Body of pancreas (tissue), 4 donors: ENCODE results near the gene UGT1A5. TPM values are rescaled to one million over a fixed set of nuclear protein-coding genes. Genes with fewer than 3 reads are reported as not detected.

ENCODE experiments used
- ATAC-seq: fragments of 150-250 bp; one replicate; pipeline ENCODE4 v1.9.1; 2016
- DNase-seq, 4 donors: peaks; one replicate each; pipeline ENCODE4 v3.0.0-alpha.2; 2019
- H3K27ac ChIP-seq, 4 donors: fragments of 200-600 bp; sonication (generic); 1 replicate in 3 of 4; 2 replicates in 1 of 4; pipeline versions ENCODE4 v1.5.1 to v1.6.1; 2016 to 2019; ENCODE audit warnings: mild to moderate bottlenecking in 1 of 4, mixed read lengths in 1 of 4, moderate library complexity in 1 of 4
- H3K27me3 ChIP-seq, 2 donors: fragments of 200-600 bp; sonication (generic); one replicate each; pipeline ENCODE4 v1.6.0; 2016; ENCODE audit warnings: mild to moderate bottlenecking in 1 of 2
- H3K36me3 ChIP-seq, 2 donors: fragments of 200-600 bp; sonication (generic); replicated peaks in 1 of 2; 2 replicates each; pipeline ENCODE4 v1.5.1; 2016; ENCODE audit warnings: low read depth in 2 of 2; ENCODE audit not compliant: insufficient read depth in 1 of 2
- H3K4me1 ChIP-seq: fragments of 200-600 bp; sonication (generic); one replicate; pipeline ENCODE4 v1.6.0; 2016
- H3K4me3 ChIP-seq, 2 donors: fragments of 200-600 bp; sonication (generic); 1 replicate in 1 of 2; 2 replicates in 1 of 2; pipeline ENCODE4 v1.5.1; 2016 to 2019
- H3K9me3 ChIP-seq, 3 donors: fragments of 200-600 bp; sonication (generic); 1 replicate in 2 of 3; 2 replicates in 1 of 3; pipeline ENCODE4 v1.5.1; 2016
- POLR2A ChIP-seq, 3 donors: fragments of 450-650 bp; IDR thresholded peaks; one replicate each; pipeline ENCODE4 v1.6.1; 2016; ENCODE audit warnings: antibody characterized with exemption in 3 of 3, mild to moderate bottlenecking in 2 of 3
- WGBS, 2 donors: methylation state at CpG; one replicate each; pipeline ENCODE4 v1.1.5; 2017; 5-methylcytosine and 5-hydroxymethylcytosine counted together
- intact Hi-C: fragments of 100-400 bp; cut with DNase I; formaldehyde crosslinking; loops from one replicate; pipeline ENCODE4 v1.15.1; 2023
- total RNA-seq, 2 donors: library from RNA; depleted of rRNA; stranded (reverse); fragments of >200 nt; gene quantifications; one replicate each; pipeline ENCODE4 v1.1.0, GENCODE V29; 2016
- TF ChIP-seq, protein P1 (sequence below), 7 experiments: fragments of 450-650 bp in 4 of 7; fragments of 200-600 bp in 3 of 7; sonication (generic) in 3 of 7; IDR thresholded peaks; one replicate each; pipeline ENCODE4 v1.5.1; 2016 to 2019; ENCODE audit warnings: antibody characterized with exemption in 7 of 7

The UGT1A5 gene
- total RNA-seq, 2 donors from 2014 or later, result not detected

DNA sequence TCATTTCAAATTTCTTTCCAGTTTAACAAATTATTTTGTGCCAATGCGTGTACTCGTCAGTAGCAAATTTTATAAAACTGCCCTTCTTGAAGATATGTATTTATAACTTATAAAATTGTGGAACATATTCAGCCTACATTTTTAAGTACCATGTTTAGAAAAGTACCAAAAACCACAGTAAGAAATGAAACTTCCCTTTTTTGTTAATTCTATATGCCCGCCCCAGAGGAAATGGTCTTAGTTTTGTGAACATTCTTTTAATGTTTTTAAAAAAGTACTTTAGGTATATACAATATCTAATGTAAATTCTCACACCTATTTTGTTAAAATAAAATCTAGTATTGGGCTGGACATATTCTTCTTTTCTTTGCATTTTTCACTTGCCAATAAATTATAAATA is 39.8 kb upstream of the UGT1A5 start:
- Histone ChIP-seq H3K4me3 (no peak overlapping the region), H3K4me1 (no peaks in the 10 kb centered on the region), H3K36me3 (no peaks in the 10 kb centered on the region), H3K27ac (no peak overlapping the region), H3K9me3 (no peaks in the 10 kb centered on the region), H3K27me3 (no peaks in the 10 kb centered on the region)
- intact Hi-C loops, result no loop called here
- ATAC-seq (no peak), DNase-seq (no peak)
- 68 to 90% methylated on average over 3 of the region's 3 CpGs for WGBS, 2 donors
- TF ChIP-seq, protein P1, sequence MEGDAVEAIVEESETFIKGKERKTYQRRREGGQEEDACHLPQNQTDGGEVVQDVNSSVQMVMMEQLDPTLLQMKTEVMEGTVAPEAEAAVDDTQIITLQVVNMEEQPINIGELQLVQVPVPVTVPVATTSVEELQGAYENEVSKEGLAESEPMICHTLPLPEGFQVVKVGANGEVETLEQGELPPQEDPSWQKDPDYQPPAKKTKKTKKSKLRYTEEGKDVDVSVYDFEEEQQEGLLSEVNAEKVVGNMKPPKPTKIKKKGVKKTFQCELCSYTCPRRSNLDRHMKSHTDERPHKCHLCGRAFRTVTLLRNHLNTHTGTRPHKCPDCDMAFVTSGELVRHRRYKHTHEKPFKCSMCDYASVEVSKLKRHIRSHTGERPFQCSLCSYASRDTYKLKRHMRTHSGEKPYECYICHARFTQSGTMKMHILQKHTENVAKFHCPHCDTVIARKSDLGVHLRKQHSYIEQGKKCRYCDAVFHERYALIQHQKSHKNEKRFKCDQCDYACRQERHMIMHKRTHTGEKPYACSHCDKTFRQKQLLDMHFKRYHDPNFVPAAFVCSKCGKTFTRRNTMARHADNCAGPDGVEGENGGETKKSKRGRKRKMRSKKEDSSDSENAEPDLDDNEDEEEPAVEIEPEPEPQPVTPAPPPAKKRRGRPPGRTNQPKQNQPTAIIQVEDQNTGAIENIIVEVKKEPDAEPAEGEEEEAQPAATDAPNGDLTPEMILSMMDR (IDR thresholded peaks at IDR 0.05), result no peak
- no peak for TF ChIP-seq POLR2A (IDR thresholded peaks at IDR 0.05)

DNA sequence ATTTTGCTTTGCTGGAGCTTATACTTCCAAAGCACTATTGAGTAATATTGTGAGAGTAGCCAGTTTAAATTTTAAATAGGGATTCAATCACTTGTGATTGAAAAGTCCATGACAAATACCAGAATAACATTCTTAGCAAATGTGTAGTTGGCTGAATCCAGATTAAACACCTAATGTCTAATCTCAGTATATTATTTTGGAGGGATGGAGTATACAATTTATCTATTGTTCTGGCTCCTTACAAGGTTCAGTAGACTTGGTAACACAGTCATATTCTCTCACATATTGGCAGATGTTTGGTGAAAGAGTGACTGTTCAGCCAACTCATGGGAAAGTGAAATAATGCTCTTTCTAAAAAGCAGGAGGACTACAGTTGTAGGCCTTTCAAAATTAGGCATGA is 38.8 kb upstream of the UGT1A5 start:
- no peaks in the 10 kb centered on the region for H3K9me3 ChIP-seq
- intact Hi-C loops, result no loop called here
- H3K4me1 ChIP-seq, result no peaks in the 10 kb centered on the region
- H3K4me3 ChIP-seq, result no peak overlapping the region
- no peak for TF ChIP-seq POLR2A (IDR thresholded peaks at IDR 0.05)
- TF ChIP-seq, protein P1 (IDR thresholded peaks at IDR 0.05), result no peak
- H3K27ac ChIP-seq, result no peak overlapping the region
- no peaks in the 10 kb centered on the region for H3K27me3 ChIP-seq
- ATAC-seq (no peak), DNase-seq (no peak)
- H3K36me3 ChIP-seq, result no peaks in the 10 kb centered on the region

DNA sequence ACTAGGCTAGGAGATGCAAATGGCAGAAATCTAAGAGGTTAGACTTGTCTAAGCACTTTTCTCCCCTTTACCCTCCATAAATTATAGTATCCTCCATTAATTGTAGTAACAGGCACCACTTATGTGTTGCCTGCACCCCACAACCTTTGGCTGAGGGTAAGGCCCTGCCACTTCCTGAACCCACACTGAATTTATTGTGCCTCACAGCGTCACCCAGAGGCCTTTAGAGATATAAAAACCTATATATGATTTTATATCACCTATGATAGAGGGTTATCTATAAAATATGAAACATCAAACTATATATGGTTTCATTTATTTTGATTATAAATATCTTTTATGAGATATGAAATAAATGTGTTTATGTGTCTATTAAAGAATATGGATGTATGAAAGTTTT is 38.4 kb upstream of the UGT1A5 start:
- Histone ChIP-seq H3K27me3 (no peaks in the 10 kb centered on the region), H3K4me3 (no peak overlapping the region), H3K36me3 (no peaks in the 10 kb centered on the region), H3K4me1 (no peaks in the 10 kb centered on the region), H3K27ac (no peak overlapping the region), H3K9me3 (no peaks in the 10 kb centered on the region)
- DNase-seq, result no peak
- no peak for TF ChIP-seq POLR2A (IDR thresholded peaks at IDR 0.05)
- intact Hi-C loops, result no loop called here
- 47 to 62% methylated on average over 1 of the region's 1 CpG for WGBS, 2 donors
- ATAC-seq, result no peak

DNA sequence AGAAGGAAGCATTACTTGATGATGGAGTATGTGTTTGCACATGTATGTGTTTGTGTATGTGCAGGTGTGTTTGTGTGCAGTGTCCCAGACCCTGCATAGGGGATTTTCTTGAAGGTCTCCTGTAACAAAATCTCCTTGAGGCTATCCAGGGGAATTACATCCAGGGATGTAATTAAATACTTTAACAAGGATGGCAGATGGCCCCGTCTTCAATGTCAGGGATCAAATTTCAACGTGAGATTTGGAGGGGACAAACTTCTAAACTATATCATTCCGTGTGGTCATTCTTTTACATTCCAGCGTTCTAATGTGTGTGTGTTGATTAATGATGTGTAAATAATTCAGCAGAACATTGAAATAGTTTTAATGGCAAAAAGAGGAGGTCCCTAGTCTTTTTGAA is 37.7 kb upstream of the UGT1A5 start:
- DNase-seq, result no peak
- Histone ChIP-seq H3K4me1 (no peaks in the 10 kb centered on the region), H3K36me3 (no peaks in the 10 kb centered on the region), H3K27me3 (no peaks in the 10 kb centered on the region), H3K27ac (no peak overlapping the region), H3K4me3 (no peak overlapping the region), H3K9me3 (no peaks in the 10 kb centered on the region)
- intact Hi-C loops, result no loop called here
- no peak for TF ChIP-seq POLR2A (IDR thresholded peaks at IDR 0.05)
- TF ChIP-seq, protein P1 (IDR thresholded peaks at IDR 0.05), result no peak
- WGBS, 2 donors, result 16 to 28% methylated on average over 4 of the region's 4 CpGs
- ATAC-seq, result no peak

DNA sequence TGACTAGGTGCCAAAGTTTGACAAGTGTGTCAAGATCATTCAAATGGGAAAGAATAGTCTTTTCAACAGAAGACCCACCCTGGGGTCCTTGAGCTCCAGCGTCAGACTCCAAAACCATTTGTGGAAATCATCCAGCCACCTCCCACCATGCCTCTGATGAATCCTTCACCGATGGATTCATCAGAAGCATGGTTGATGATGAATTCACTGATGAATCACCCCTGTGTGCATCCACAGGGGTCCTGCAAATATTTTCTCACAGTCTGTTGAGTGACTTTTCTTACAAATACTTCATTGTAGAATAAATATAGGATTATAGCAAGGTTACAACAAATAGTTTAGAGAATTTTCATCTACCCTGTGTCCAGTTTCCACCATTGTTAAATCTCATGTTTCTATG is 36.7 kb upstream of the UGT1A5 start:
- Histone ChIP-seq H3K36me3 (no peaks in the 10 kb centered on the region), H3K27me3 (no peaks in the 10 kb centered on the region), H3K4me1 (no peaks in the 10 kb centered on the region), H3K4me3 (no peak overlapping the region), H3K9me3 (no peaks in the 10 kb centered on the region), H3K27ac (no peak overlapping the region)
- no peak for ATAC-seq
- 73 to 82% methylated on average over 2 of the region's 2 CpGs for WGBS, 2 donors
- DNase-seq, result no peak
- TF ChIP-seq, protein P1 (IDR thresholded peaks at IDR 0.05), result no peak
- TF ChIP-seq POLR2A (IDR thresholded peaks at IDR 0.05), result no peak
- intact Hi-C loops, result no loop called here
